Suppressor macrophage (primary cell): ENCODE measurements around the gene C19orf47.

Experiments
- DNase-seq, 4 experiments: peaks; one replicate each; pipeline ENCODE4 v3.0.0-alpha.2; 2020 to 2022
- total RNA-seq, 17 experiments: gene quantifications; one replicate each; lab custom pipeline; 2026; ENCODE audit warnings: mixed read lengths in 6 of 17, inconsistent platforms in 3 of 17; lab: John Stamatoyannopoulos, UW

C19orf47 gene
- total RNA-seq: 3.9 to 14.7 (median 7.1) reads per million in 17 experiments

- peak; percentile 99 to 100 (median 100) for DNase-seq
These were observed at the start of gene C19orf47, which contains the start of gene PLD3 for GRCh38 chr19:40348125-40348913. TSS of gene C19orf47 (minus strand) at chr19:40348397. CDS start at chr19:40341857, 6,540 bp downstream. TSS of gene PLD3 (plus strand) at chr19:40348695. CDS start at chr19:40366484, 17,789 bp downstream.

- DNase-seq: no peak
These were observed 49.3 kb upstream of the C19orf47 start for GRCh38 chr19:40397568-40397906.

DNA sequence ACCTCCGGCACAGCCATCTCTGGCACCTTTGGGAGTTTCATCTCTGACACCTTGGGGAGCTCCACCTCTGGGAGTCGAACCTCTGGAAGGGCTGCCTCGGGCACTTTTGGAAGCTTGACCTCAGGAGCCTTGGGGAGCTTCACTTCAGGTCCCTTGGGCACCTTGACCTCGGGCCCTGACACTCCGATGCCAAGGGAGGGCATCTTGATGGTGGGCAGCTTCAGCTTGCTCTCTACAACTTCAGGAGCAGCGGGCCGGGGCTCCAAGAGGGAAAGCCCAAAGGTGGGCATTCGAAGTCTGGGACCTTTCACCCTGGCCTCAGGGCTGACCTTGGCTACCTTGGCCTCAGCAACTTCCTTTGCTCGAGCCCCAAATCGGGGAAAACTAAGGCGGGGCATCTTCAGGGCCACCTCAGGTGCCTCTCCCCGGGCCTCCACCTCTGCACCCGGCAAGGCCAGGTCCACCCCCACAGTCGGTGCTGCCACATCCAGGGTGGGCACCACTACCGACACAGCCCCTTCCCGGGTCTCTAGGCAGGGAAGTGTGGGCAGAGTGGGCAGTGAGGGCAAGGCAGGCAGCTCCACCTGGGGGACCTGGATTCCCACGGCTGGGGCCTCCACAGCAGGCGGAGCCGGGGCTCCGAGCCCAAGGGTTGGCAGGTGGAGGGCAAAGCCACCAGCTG is 48.8 kb upstream of the C19orf47 start:
- DNase-seq: no peak

- DNase-seq: no peak
These were observed 47.8 kb upstream of the C19orf47 start for GRCh38 chr19:40395956-40396355.

DNA sequence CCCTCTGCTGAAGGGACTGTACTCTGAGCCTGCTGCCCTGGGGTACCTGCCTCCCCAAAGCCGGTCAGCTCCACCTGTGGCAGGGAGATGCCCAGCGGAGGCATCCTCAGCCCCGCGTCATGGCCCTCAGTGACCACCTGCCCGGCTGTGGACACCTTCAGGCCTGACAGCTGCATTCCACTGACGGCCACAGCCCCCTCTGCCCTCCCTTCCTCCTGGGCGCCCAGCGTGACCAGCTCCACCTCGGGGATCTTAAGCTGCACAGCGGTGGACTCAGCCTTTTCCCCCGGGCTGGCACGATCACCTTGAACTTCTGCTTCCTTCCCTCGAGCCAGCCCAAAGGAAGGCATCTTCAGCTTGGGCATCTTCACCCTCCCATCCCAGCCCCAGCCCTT is 46.6 kb upstream of the C19orf47 start:
- no peak for DNase-seq

DNA sequence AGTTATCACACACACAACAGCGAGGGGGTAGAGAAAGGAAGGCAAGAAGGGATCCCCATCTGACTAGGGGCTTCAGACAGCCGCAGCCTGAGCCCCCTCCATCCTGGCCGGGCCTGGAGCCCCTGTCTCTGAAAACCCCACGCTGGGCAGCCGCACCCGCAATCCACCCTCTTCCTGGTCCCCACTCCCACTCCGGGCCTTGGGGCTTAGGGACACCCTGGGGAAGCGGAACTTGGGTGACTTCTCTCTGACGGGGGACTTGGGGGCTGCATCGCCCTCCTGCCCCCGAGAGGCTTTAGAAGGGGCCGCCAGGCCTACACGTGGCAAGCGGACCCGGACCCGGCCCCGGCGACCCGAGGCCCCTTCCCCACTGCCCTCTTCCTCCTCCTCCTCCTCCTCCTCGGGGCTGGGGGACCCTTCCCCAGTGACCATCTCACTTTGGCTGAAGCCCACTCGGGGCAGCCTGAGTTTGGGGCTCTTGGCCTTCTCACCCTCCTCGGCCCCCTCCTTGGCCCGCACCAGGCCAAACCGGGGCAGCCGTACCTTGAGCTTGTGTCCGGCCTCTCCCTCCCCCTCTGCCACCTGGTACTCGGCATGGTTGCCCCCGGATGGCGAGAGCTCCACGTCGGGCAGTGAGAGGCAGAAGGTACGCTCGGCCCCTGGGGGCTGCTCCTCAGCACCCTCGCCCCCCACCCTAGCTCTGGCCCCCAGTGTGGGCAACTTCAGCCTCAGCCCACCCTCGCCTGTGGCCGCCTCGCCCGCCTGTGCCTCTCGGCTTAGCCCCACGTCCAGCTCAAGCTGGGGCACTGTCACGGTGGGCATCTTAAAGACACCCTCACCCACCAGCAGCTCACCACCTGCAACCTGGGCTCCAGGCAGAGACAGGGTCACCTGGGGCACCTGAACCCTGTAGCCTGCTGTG is 46.0 kb upstream of the C19orf47 start:
- no peak for DNase-seq

DNA sequence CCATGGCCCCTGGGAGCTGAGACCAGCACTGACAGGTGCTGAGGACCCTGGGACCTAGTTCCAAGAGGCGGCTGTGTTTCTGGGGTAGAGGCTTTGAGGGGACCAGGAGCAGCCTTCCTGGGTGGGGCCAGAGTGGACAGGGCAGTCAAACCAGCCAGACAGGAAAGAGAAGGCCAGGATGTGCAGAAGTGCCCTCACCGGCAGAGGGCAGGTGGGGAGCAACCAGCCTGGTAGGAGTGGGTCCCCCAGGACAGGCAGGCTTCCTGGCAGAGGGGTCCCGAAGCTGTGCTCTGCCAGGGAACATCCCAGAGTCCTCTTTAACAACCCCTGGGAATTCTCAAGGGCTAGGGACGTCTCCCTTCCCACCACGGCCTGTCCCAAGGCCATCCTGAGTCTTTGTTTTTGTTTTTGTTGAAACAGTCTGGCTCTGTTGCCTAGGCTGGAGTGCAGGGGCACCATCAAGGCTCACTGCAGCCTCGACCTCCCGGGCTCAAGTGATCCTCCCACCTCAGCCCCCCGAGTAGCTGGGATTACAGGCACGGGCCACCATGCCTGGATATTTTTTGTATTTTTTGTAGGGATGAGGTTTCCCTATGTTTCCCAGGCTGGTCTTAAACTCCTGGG is 44.8 kb upstream of the C19orf47 start:
- no peak for DNase-seq

- no peak for DNase-seq
These were observed 43.9 kb upstream of the C19orf47 start for GRCh38 chr19:40392123-40392522.

GRCh38 chr19:40390084-40390742 is 42.0 kb upstream of the C19orf47 start, which contains the start of gene HIPK4:
TSS of gene HIPK4 (minus strand) at chr19:40390181. CDS start at chr19:40389902, 279 bp downstream.
- no peak for DNase-seq

- DNase-seq: no peak
These were observed 41.3 kb upstream of the C19orf47 start for GRCh38 chr19:40389404-40390083.

DNA sequence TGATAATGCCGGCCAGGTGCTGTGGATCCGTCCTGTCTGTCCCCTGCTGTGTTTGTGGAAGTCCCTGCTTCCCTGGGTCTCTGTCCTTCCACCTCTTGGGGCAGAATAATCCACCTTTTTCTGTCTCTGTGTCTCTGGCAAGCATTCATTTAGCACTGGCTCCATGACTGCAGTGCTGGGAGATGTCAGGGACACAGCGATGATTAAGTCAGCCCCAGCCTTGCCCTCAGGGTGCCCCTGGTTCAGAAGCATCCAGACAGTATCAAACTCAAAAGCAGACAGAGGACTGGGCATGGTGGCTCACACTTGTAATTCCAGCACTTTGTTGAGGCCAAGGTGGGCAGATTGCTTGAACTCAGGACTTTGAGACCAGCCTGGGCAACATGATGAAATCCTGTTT is 40.3 kb upstream of the C19orf47 start:
- no peak for DNase-seq

DNA sequence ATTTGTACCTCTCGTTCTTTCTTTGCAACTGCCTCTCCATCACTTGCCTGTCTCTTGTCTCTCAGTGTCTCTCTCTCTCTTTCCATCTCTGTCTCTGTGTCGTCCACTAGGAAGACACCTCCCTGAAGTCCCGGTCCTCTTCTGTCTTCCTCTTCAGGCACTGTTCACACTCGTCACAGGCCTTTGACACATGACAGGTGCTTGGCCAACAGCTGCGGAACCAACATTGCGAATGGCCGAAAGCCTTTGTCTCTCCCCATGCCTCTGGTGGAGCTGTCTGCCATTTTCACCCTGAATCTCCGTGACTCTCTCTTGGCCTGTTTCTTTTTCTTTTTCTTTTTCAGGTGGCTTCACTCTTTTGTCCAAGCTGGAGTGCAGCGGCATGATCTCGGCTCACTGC is 39.0 kb upstream of the C19orf47 start:
- no peak for DNase-seq

GRCh38 chr19:40383668-40384248 is 35.6 kb upstream of the C19orf47 start:
- DNase-seq: no peak

GRCh38 chr19:40381321-40381720 is 33.1 kb upstream of the C19orf47 start:
- no peak for DNase-seq

DNA sequence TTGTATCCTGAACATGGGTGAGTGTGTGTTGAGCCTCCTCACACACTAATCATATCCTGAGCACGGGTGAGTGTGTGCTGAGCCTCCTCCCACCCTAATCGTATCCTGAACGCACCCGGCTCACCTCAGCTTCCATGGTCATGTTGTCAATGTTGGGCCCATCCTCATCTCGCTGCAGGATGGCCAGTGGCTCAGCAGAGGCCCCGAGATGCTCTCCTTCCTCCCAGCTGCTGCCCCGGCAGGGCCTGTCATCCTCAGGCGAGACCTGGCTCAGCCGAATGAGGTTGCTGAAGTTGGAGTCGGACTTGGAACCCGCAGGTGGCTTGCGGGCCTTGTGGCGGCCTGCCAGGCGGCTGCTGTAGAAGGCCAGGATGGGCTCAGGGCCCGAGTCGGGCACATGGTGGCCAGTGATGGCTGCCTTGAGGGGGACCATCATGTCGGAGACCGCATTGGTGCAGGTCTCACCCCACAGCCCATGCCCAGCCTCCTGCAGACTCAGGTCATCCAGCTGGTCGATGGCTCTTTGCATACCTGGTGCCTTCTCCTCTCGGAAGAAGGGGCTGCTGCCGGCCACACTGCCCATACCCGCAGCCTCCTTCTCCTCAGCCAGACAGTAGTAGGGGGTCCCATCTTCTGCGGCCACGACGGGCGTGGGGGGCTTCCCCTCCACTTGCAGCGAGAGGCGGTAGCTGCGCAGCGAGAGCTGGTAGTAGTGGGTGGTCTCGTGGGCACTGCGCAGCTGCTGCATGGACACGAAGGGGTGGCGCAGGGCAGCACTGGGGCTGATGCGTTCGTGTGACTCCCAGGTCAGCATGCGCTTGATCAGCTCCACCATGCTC is 32.2 kb upstream of the C19orf47 start:
- DNase-seq: no peak

DNA sequence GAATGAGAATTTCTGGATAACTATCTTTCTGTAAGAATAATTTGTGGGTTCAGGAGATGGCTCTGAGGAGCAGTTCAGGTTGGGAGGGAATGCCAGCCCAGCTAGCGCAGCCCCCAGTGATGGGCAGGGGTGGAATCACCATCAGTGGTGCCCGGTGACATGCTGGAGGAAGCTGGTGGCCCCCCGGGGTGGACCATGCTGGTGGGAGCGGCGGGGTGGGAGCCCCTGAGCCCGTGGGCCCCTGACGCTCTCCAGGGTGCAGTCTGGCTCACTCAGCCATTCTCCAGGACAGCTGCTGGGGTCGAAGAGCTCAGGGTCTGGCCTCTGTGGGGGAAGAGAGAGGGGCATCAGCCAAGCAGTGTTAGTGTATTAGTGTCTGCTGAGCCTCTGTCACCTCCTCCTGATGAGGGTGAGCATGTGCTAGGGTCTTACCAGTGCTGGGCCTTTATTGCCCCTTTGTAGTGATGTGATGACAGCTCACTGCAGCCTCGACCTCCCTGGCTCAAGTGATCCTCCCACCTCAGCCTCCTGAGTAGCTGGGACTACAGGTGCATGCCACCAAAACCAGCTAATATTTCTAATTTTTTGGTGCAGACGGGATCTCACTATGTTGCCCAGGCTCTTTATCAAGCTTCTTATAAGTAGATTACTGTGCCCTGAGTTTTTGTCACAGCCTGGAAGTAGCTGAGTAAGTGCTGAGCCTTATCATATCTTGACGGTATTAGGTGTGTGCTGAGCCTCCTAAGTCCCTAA is 31.4 kb upstream of the C19orf47 start:
- no peak for DNase-seq

GRCh38 chr19:40378509-40378908 is 30.3 kb upstream of the C19orf47 start:
- DNase-seq: no peak

DNA sequence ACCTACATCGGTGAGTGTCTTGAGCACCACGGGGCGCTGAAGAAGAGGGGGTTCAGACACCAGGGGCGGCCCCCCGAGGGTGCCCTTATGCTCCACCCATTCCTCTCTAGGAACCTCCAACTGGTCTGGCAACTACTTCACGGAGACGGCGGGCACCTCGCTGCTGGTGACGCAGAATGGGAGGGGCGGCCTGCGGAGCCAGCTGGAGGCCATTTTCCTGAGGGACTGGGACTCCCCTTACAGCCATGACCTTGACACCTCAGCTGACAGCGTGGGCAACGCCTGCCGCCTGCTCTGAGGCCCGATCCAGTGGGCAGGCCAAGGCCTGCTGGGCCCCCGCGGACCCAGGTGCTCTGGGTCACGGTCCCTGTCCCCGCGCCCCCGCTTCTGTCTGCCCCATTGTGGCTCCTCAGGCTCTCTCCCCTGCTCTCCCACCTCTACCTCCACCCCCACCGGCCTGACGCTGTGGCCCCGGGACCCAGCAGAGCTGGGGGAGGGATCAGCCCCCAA is 29.7 kb upstream of the C19orf47 start:
- no peak for DNase-seq
